Measurements from ENCODE around the gene MBD5. TPM values are rescaled to one million over a fixed set of nuclear protein-coding genes. Genes with fewer than 3 reads are reported as not detected.

Gene MBD5
- total and polyA plus RNA-seq, 4 donors = 2.0 to 15.9 (median 9.5) TPM

- H3K9ac ChIP-seq (ENCODE audit: low read depth in 1 of 2, low read length in 2 of 2) = no peak overlapping the region
- no peak overlapping the region for H3K4me3 ChIP-seq (ENCODE audit: low read depth in 1 of 3, low read length in 3 of 3)
- TF ChIP-seq NR2F2 (IDR thresholded peaks at IDR 0.05) (no peak), YY1 (IDR thresholded peaks at IDR 0.05) (no peak), SP1 (IDR thresholded peaks at IDR 0.05) (no peak), ATF3 (IDR thresholded peaks at IDR 0.05) (no peak), CTCF (IDR thresholded peaks at IDR 0.05; ENCODE audit: low read depth, low read length, missing input control) (no peak), RAD21 (IDR thresholded peaks at IDR 0.05) (no peak), FOXA2 (IDR thresholded peaks at IDR 0.05) (no peak), TAF1 (conservative IDR thresholded peaks at IDR 0.05) (no peak), JUND (IDR thresholded peaks at IDR 0.05) (no peak), FOXA1 (IDR thresholded peaks at IDR 0.05) (no peak), RXRA (IDR thresholded peaks at IDR 0.05) (no peak), HNF4A (conservative IDR thresholded peaks at IDR 0.05) (no peak), HNF4G (IDR thresholded peaks at IDR 0.05) (no peak), EGR1 (IDR thresholded peaks at IDR 0.05; ENCODE audit: low read depth in 2 of 2) (no peak), GABPA (IDR thresholded peaks at IDR 0.05 in 1 of 2, conservative IDR thresholded peaks at IDR 0.05 in 1 of 2) (no peak)
- TF ChIP-seq, protein P1, sequence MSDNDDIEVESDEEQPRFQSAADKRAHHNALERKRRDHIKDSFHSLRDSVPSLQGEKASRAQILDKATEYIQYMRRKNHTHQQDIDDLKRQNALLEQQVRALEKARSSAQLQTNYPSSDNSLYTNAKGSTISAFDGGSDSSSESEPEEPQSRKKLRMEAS (IDR thresholded peaks at IDR 0.05) = no peak
- TF ChIP-seq, protein P2, sequence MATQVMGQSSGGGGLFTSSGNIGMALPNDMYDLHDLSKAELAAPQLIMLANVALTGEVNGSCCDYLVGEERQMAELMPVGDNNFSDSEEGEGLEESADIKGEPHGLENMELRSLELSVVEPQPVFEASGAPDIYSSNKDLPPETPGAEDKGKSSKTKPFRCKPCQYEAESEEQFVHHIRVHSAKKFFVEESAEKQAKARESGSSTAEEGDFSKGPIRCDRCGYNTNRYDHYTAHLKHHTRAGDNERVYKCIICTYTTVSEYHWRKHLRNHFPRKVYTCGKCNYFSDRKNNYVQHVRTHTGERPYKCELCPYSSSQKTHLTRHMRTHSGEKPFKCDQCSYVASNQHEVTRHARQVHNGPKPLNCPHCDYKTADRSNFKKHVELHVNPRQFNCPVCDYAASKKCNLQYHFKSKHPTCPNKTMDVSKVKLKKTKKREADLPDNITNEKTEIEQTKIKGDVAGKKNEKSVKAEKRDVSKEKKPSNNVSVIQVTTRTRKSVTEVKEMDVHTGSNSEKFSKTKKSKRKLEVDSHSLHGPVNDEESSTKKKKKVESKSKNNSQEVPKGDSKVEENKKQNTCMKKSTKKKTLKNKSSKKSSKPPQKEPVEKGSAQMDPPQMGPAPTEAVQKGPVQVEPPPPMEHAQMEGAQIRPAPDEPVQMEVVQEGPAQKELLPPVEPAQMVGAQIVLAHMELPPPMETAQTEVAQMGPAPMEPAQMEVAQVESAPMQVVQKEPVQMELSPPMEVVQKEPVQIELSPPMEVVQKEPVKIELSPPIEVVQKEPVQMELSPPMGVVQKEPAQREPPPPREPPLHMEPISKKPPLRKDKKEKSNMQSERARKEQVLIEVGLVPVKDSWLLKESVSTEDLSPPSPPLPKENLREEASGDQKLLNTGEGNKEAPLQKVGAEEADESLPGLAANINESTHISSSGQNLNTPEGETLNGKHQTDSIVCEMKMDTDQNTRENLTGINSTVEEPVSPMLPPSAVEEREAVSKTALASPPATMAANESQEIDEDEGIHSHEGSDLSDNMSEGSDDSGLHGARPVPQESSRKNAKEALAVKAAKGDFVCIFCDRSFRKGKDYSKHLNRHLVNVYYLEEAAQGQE (IDR thresholded peaks at IDR 0.05) = no peak
- TF ChIP-seq, protein P3, sequence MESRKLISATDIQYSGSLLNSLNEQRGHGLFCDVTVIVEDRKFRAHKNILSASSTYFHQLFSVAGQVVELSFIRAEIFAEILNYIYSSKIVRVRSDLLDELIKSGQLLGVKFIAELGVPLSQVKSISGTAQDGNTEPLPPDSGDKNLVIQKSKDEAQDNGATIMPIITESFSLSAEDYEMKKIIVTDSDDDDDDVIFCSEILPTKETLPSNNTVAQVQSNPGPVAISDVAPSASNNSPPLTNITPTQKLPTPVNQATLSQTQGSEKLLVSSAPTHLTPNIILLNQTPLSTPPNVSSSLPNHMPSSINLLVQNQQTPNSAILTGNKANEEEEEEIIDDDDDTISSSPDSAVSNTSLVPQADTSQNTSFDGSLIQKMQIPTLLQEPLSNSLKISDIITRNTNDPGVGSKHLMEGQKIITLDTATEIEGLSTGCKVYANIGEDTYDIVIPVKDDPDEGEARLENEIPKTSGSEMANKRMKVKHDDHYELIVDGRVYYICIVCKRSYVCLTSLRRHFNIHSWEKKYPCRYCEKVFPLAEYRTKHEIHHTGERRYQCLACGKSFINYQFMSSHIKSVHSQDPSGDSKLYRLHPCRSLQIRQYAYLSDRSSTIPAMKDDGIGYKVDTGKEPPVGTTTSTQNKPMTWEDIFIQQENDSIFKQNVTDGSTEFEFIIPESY (IDR thresholded peaks at IDR 0.05) = no peak
- WGBS = 97% methylated on average over 5 of the region's 5 CpGs
- no peak overlapping the region for H3K27ac ChIP-seq (ENCODE audit: low read depth in 1 of 2, low read length in 2 of 2)
- H3K36me3 ChIP-seq (ENCODE audit: control insufficient read depth in 4 of 4, insufficient read depth in 3 of 4, low read depth in 1 of 4, low read length in 3 of 4) = no peaks in the 10 kb centered on the region
- H3K9me3 ChIP-seq (ENCODE audit: control insufficient read depth in 4 of 4, low read length in 3 of 4) = no peaks in the 10 kb centered on the region
- no peaks in the 10 kb centered on the region for H3K27me3 ChIP-seq (ENCODE audit: control insufficient read depth in 4 of 4, insufficient read depth in 4 of 4, low read length in 3 of 4)
- no peaks in the 10 kb centered on the region for H3K4me1 ChIP-seq (ENCODE audit: control insufficient read depth in 4 of 4, insufficient read depth in 4 of 4, low read length in 3 of 4)
- DNase-seq (ENCODE audit: low spot score) = no peak
These were observed 87.5 kb downstream of the MBD5 start for GRCh38 chr2:148108385-148108784.

Measured in liver (tissue), 9 donors.